Pancreas (tissue), 10 donors: ENCODE data around the gene RNF123. TPM values are rescaled to one million over a fixed set of nuclear protein-coding genes. Genes with fewer than 3 reads are reported as not detected.

Source experiments
- ATAC-seq, 4 donors: fragments of 200-7000 bp; cut with Tn5 transposase; one replicate each; pipeline versions ENCODE4 v1.8.0 to v1.9.1; 2020; ENCODE audit warnings: mild to moderate bottlenecking in 4 of 4, moderate library complexity in 4 of 4
- DNase-seq, 6 donors: peaks; one replicate each; pipeline ENCODE4 v3.0.0-alpha.2; 2020
- FAIRE-seq: peaks from 2 replicates; lab custom pipeline; 2012; peaks lifted over from hg19 to GRCh38; lab: Jason Lieb, UNC
- H3K27ac ChIP-seq, 4 donors: fragments of 200-600 bp; sonication (generic); 1 replicate in 3 of 4; 2 replicates in 1 of 4; pipeline versions ENCODE4 v1.5.0 to v1.8.0; 2020
- H3K27me3 ChIP-seq, 4 donors: fragments of 200-600 bp; one replicate each; pipeline ENCODE4 v1.8.0; 2021
- H3K36me3 ChIP-seq, 3 donors: fragments of 200-600 bp; sonication (generic) in 1 of 3; one replicate each; pipeline versions ENCODE4 v1.5.0 to v1.8.0; 2020 to 2021
- H3K4me1 ChIP-seq, 3 donors: fragments of 200-600 bp; one replicate each; pipeline ENCODE4 v1.8.0; 2021
- H3K4me3 ChIP-seq, 4 donors: fragments of 200-600 bp; sonication (generic) in 2 of 4; one replicate each; pipeline versions ENCODE4 v1.5.0 to v1.8.0; 2020 to 2021
- H3K9me3 ChIP-seq, 4 donors: fragments of 200-600 bp; one replicate each; pipeline ENCODE4 v1.8.0; 2021
- WGBS, 2 donors: extraction: QIAGEN DNeasy Blood & Tissue Kit; methylation state at CpG; one replicate each; pipeline ENCODE4 v1.1.7; 2013; 5-methylcytosine and 5-hydroxymethylcytosine counted together
- intact Hi-C, 3 donors: fragments of 100-400 bp; cut with DNase I; formaldehyde crosslinking; loops; one replicate each; pipeline versions ENCODE4 v1.11.1 to v1.14.2; 2022
- polyA plus RNA-seq, 2 donors: library from polyadenylated mRNA; stranded (reverse); fragments of 200-250 nt; gene quantifications; one replicate each; pipeline ENCODE4 v1.2.3, GENCODE V29; 2013
- total RNA-seq, 6 donors: library from RNA; stranded (reverse); fragmentation: NEBNext Ultra II Directional in 4 of 6; extraction: Animal tissue kit (Norgen Biotek cat#: 25700) in 4 of 6; gene quantifications; one replicate each; pipeline versions ENCODE4 v1.2.1 to v1.2.4, GENCODE V29; 2021 to 2023
- TF ChIP-seq, protein P1 (sequence below), 4 donors: fragments of 200-600 bp; sonication (generic) in 3 of 4; IDR thresholded peaks; one replicate each; pipeline versions ENCODE4 v1.5.0 to v1.8.0; 2021; ENCODE audit warnings: antibody characterized with exemption in 4 of 4
- donor health status: healthy with polysubstance abuse.
- donor health status: DM: no; HTN: no; CAD: no; lungs with moderate emphysema.
- donor health status: DM: no; HTN: no; CAD: no.
- donor health status: control.
- donor health status: control.
- donor health status: Bipolar disorder and iron deficiency.
- donor health status: DM: yes; HTN: yes; CAD: no.
- donor health status: DM: no; HTN: no; CAD: no.
- donor health status: DM: no; HTN: no; CAD: no.
- donor health status: DM: yes; HTN: yes; CAD: no.

Gene RNF123
- total and polyA plus RNA-seq, 8 donors, result 13.5 to 27.6 (median 20.6) TPM

DNA sequence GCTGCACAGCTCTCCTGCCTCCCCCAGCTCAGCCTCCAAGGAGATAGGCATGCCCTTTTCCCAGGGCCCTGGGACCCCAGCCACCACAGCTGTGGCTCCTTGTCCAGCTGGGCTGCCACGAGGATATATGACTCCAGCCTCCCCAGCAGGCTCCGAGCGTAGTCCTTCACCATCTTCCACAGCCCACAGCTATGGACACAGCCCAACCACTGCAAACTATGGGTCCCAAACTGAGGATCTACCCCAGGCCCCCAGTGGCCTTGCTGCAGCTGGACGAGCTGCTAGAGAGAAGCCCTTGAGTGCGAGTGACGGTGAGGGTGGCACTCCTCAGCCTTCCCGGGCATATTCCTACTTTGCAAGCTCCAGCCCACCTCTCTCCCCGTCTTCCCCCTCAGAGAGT lies 35.7 kb upstream of the RNF123 start:
- TF ChIP-seq, protein P1, sequence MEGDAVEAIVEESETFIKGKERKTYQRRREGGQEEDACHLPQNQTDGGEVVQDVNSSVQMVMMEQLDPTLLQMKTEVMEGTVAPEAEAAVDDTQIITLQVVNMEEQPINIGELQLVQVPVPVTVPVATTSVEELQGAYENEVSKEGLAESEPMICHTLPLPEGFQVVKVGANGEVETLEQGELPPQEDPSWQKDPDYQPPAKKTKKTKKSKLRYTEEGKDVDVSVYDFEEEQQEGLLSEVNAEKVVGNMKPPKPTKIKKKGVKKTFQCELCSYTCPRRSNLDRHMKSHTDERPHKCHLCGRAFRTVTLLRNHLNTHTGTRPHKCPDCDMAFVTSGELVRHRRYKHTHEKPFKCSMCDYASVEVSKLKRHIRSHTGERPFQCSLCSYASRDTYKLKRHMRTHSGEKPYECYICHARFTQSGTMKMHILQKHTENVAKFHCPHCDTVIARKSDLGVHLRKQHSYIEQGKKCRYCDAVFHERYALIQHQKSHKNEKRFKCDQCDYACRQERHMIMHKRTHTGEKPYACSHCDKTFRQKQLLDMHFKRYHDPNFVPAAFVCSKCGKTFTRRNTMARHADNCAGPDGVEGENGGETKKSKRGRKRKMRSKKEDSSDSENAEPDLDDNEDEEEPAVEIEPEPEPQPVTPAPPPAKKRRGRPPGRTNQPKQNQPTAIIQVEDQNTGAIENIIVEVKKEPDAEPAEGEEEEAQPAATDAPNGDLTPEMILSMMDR (IDR thresholded peaks at IDR 0.05), result no peak
- no peak for FAIRE-seq
- no peak for DNase-seq
- H3K4me3 ChIP-seq, result no peak overlapping the region
- no peaks in the 10 kb centered on the region for H3K9me3 ChIP-seq
- H3K4me1 ChIP-seq, result peaks cover 0 to 6% (median 4%) of the 10 kb centered on the region in 3 donors
- H3K36me3 ChIP-seq, result no peaks in the 10 kb centered on the region
- no peak overlapping the region for H3K27ac ChIP-seq
- no peaks in the 10 kb centered on the region for H3K27me3 ChIP-seq
- intact Hi-C loops, result loop anchor here in 2 of 3 donors (10.0 kb wide), 2 partner anchors 89 to 109 kb away; no protein-coding TSS in a partner anchor
- 78 to 80% methylated on average over 8 of the region's 8 CpGs for WGBS, 2 donors
- no peak for ATAC-seq

DNA sequence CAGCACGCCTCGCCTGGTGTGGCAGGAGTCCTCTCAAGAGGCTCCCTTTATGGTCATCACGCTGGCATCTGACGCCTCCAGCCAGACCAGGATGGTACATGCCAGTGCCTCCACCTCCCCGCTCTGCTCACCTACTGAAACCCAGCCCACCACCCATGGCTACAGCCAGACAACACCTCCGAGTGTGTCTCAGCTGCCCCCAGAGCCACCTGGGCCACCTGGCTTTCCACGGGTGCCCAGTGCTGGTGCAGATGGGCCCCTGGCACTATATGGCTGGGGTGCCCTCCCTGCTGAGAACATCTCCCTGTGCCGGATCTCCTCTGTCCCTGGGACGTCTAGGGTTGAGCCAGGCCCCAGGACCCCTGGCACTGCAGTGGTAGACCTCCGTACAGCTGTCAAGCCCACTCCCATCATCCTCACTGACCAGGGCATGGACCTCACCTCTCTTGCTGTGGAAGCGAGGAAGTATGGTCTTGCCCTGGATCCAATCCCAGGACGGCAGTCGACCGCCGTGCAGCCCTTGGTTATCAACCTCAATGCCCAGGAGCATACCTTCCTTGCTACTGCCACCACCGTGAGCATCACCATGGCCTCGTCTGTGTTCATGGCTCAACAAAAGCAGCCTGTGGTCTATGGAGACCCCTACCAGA lies 35.1 kb upstream of the RNF123 start:
- no peaks in the 10 kb centered on the region for H3K36me3 ChIP-seq
- H3K9me3 ChIP-seq, result no peaks in the 10 kb centered on the region
- H3K4me3 ChIP-seq, result no peak overlapping the region
- intact Hi-C loops, result loop anchor here in 2 of 3 donors (10.0 kb wide), 2 partner anchors 90 to 110 kb away; no protein-coding TSS in a partner anchor
- ATAC-seq, result no peak
- no peak for FAIRE-seq
- TF ChIP-seq, protein P1 (IDR thresholded peaks at IDR 0.05), result no peak
- H3K4me1 ChIP-seq, result no peaks in the 10 kb centered on the region
- WGBS, 2 donors, result 79 to 88% methylated on average over 16 to 17 of the region's 17 CpGs
- no peak overlapping the region for H3K27ac ChIP-seq
- peak in 1 of 6 donors; percentile 39 for DNase-seq
- H3K27me3 ChIP-seq, result no peaks in the 10 kb centered on the region

DNA sequence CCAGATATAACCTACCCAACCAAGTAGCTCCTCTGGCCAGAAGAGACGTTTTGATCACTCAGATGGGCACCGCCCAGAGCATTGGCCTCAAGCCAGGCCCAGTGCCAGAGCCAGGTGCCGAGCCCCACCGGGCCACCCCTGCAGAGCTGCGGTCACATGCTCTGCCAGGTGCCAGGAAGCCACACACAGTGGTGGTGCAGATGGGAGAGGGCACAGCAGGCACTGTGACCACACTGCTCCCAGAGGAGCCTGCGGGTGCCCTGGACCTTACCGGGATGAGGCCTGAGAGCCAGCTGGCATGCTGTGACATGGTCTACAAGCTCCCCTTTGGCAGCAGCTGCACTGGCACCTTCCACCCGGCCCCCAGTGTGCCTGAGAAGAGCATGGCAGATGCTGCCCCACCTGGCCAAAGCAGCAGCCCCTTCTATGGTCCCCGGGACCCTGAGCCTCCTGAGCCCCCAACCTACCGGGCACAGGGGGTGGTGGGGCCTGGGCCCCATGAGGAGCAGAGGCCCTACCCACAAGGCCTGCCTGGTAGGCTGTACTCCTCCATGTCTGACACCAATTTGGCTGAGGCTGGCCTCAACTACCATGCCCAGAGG lies 34.3 kb upstream of the RNF123 start:
- 66 to 76% methylated on average over 10 of the region's 10 CpGs for WGBS, 2 donors

DNA sequence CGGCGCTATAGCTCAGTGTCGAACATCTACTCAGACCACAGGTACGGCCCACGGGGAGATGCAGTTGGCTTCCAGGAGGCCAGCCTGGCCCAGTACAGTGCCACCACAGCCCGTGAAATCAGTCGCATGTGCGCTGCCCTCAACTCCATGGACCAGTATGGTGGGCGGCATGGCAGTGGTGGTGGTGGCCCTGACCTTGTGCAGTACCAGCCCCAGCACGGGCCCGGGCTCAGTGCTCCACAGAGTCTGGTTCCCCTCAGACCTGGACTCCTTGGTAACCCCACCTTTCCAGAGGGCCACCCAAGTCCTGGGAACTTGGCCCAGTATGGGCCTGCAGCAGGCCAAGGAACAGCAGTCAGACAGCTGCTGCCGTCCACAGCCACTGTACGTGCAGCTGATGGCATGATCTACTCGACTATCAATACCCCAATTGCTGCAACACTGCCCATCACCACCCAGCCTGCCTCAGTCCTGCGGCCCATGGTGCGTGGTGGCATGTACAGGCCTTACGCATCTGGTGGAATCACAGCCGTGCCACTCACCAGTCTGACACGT lies 33.5 kb upstream of the RNF123 start:
- Histone ChIP-seq H3K9me3 (no peaks in the 10 kb centered on the region), H3K4me3 (no peak overlapping the region), H3K27ac (no peak overlapping the region), H3K36me3 (no peaks in the 10 kb centered on the region), H3K4me1 (no peaks in the 10 kb centered on the region), H3K27me3 (no peaks in the 10 kb centered on the region)
- ATAC-seq (no peak), DNase-seq (peak in 1 of 6 donors; percentile 55), FAIRE-seq (no peak)
- intact Hi-C loops, result loop anchor here in 2 of 3 donors (10.0 kb wide), 2 partner anchors 91 to 111 kb away; no protein-coding TSS in a partner anchor
- TF ChIP-seq, protein P1 (IDR thresholded peaks at IDR 0.05), result no peak
- 95 to 96% methylated on average over 19 of the region's 19 CpGs for WGBS, 2 donors

More for the DNA sequence above, 34.3 kb upstream of the RNF123 start:
- no peaks in the 10 kb centered on the region for H3K27me3 ChIP-seq
- no peaks in the 10 kb centered on the region for H3K9me3 ChIP-seq
- peak in 2 of 4 donors; percentile 28 to 49 for ATAC-seq
- H3K4me1 ChIP-seq, result no peaks in the 10 kb centered on the region
- peak in 1 of 6 donors; percentile 41 for DNase-seq
- H3K27ac ChIP-seq, result no peak overlapping the region
- intact Hi-C loops, result loop anchor here in 2 of 3 donors (10.0 kb wide), 2 partner anchors 90 to 110 kb away; no protein-coding TSS in a partner anchor
- H3K36me3 ChIP-seq, result no peaks in the 10 kb centered on the region
- TF ChIP-seq, protein P1 (IDR thresholded peaks at IDR 0.05), result no peak
- H3K4me3 ChIP-seq, result no peak overlapping the region
- FAIRE-seq, result no peak
